Upper lobe of left lung (tissue), 4 donors: ENCODE measurements around the gene MED27.

Experiments used
- CTCF ChIP-seq, 6 experiments: fragments of 450-650 bp in 4 of 6; fragments of 200-600 bp in 2 of 6; sonication (generic) in 2 of 6; IDR thresholded peaks; one replicate each; pipeline ENCODE4 v1.5.1; 2016 to 2019; ENCODE audit warnings: antibody characterized with exemption in 6 of 6
- EP300 ChIP-seq, 4 donors: sonication (generic); formaldehyde crosslinking; IDR thresholded peaks; one replicate each; pipeline ENCODE4 v1.5.1; 2017; ENCODE audit warnings: antibody characterized with exemption in 4 of 4, control low read depth in 2 of 4
- POLR2A ChIP-seq, 4 donors: fragments of 450-650 bp; IDR thresholded peaks; one replicate each; pipeline ENCODE4 v1.5.1; 2016 to 2017; ENCODE audit warnings: antibody characterized with exemption in 4 of 4, mild to moderate bottlenecking in 2 of 4
- POLR2AphosphoS5 ChIP-seq, 2 donors: sonication (generic); formaldehyde crosslinking; IDR thresholded peaks; one replicate each; pipeline ENCODE4 v1.5.1; 2017; ENCODE audit warnings: antibody characterized with exemption in 2 of 2

DNA sequence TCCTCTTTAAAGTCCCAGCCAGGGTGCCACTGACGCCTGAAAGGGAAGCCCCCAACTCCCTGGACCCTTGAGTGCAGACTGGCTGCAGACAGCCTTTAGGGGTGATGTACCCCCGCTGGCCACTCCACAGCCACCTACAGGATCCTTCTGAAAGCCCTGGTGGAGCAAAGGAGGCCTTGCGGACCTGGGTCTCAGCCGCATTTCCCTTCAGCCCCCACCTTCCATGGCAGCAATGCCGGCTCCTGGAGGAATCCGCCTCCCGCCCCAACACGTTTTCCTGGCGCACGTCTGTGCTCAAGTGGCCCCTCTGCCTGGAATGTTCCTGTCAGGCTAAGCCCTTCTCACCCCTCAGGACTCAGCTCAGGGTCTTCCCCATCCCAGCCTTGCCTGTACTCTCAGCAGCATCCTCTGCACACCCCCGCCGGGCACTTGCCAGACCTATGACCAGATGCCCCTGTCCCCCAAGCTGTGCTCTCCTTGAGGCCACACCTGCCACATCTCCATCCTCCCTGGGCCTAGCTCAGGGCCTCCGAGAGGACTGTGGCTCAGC lies 205.7 kb downstream of the MED27 start:
- TF ChIP-seq EP300 (IDR thresholded peaks at IDR 0.05) = no peak
- no peak for TF ChIP-seq CTCF (IDR thresholded peaks at IDR 0.05)
- no peak for TF ChIP-seq POLR2AphosphoS5 (IDR thresholded peaks at IDR 0.05)
- TF ChIP-seq POLR2A (IDR thresholded peaks at IDR 0.05) = no peak
